GM12874 (cell line): ENCODE measurements around the gene CNPY4.

Source experiments
- TF ChIP-seq, protein P1 (sequence below): IDR thresholded peaks from 2 replicates; pipeline ENCODE4 v1.5.1; 2011; ENCODE audit warnings: low read depth, mild to moderate bottlenecking, control low read depth, low read length, moderate library complexity; ENCODE audit not compliant: insufficient read depth

Gene CNPY4

DNA sequence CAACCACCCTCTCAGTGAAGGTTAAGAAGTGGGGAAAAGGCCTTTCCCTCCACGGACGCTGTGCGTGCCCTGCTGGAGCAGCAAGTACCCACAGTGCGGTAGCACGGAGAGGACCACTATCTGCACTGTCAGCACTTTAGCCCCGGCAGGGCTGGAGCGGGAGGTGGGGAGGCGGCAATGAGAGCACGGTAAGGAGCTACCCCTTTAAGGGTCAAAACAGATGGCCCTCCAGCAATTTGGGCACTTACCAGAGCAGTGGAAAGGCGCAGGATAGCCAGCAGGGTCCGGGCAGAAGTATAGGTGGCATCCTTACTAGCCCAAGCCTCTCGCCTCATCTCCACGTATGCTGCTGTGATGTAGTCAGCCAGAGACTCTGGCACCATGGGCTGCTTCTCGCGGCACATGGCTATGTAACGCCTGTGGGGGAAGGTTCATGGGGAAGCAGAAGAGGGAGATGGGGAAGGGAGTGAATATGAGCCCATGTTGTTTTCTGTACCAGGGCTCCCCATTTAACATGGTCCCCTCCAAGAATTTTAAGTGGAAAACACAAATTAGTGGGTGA lies 25.4 kb upstream of the CNPY4 start:
- TF ChIP-seq, protein P1, sequence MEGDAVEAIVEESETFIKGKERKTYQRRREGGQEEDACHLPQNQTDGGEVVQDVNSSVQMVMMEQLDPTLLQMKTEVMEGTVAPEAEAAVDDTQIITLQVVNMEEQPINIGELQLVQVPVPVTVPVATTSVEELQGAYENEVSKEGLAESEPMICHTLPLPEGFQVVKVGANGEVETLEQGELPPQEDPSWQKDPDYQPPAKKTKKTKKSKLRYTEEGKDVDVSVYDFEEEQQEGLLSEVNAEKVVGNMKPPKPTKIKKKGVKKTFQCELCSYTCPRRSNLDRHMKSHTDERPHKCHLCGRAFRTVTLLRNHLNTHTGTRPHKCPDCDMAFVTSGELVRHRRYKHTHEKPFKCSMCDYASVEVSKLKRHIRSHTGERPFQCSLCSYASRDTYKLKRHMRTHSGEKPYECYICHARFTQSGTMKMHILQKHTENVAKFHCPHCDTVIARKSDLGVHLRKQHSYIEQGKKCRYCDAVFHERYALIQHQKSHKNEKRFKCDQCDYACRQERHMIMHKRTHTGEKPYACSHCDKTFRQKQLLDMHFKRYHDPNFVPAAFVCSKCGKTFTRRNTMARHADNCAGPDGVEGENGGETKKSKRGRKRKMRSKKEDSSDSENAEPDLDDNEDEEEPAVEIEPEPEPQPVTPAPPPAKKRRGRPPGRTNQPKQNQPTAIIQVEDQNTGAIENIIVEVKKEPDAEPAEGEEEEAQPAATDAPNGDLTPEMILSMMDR: no peak

DNA sequence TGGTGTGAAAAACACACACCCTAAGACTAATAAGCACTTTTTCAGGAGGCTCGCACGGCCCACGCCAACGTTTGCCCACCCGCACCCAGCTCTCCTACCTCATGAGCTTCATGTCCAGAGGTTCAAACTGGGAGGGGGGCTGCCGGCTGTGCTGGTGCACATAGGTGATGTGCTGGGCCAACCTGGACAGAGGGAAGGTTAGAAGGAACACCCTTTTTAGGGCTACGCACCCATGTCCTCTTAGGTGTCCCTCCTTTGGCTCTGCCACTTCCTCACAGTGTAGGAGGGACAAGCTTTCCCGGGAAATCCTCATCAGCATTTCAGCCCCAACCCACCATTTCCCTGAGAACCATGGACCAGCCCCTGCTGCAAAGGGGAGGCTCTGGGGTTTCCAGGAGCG lies 24.1 kb upstream of the CNPY4 start:
- TF ChIP-seq, protein P1: no peak

DNA sequence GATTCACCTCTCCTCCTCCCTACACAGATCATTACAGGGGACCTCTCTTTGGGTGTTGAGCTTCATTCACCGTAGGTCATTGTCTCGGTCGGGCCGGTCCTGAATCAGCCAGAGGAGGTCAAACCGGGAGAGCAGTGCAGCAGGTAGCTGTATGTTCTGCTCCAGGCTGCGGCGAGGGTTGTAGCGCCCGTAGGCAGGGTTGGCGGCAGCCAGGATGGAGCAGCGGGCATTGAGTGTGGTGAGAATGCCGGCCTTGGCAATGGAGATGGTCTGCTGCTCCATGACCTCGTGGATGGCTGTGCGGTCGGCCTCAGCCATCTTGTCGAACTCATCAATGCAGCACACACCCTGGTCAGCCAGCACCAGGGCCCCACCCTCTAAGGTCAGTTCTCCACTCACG lies 23.7 kb upstream of the CNPY4 start:
- TF ChIP-seq, protein P1: no peak

DNA sequence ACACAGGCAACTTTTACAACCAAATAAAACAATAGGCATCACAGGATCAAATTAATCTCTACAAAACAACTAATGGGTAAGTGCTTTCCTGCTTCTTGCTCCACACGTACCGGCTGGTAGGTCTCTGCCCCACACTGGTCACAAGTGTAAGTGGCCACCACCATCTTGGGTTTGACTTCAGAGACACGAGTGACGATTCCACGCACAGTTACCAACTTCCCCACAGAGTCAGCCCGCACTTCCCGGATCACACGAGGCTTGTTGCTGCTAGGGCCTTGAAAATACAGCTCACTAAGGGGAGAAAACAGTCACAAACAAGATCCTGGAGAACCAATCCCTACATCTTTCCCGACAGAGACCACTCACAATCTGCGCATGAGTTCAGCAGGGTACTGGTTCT lies 20.5 kb upstream of the CNPY4 start:
- TF ChIP-seq, protein P1: no peak

DNA sequence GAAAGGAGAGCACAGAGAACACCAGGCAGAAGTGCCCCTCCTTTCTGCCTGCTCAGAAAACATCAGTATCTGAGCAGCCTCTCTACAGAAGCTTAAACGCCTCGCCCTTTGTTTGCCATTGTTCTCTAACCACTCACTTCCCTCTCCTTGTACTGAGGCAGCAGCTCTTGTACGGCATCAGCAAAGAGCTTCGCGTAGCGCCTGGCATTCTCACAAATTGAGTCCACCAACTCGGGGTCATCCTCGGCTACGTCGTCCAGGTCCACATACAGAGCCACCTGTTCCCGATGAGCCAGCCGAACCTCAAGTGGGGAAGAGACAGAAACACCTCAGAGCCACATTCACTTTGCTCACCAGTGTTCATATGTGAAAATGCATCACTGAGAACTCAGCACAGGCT lies 20.0 kb upstream of the CNPY4 start:
- TF ChIP-seq, protein P1: no peak

DNA sequence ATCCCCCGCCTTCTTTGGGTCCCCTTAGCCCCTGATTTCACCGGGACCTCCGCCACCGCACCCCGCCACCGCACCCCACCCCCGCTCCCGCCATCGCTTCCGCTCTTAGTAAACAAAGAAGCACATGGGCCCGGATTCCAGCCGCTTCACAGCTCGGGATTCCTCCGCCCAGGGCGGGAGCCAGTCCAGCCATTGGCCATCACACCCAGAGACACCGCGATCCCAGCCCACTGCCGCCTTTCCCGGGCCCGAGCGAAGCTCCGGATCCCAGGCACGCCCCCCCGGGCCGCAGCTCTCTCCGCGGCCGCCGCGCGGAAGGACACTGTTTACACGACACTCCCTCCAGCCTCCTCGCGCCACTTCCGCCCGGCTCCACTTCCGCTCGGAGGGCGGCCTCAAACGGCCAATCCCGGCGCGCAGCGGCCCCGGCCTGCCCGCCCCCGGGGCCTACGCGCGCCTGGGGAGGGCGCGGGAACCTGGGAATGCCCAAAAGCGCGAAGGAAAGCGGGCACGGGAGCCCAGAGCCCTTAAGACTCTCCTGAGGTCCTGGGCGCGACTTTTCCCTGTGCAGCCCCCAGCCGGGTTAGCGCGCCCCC lies 18.9 kb upstream of the CNPY4 start:
- TF ChIP-seq, protein P1: no peak

DNA sequence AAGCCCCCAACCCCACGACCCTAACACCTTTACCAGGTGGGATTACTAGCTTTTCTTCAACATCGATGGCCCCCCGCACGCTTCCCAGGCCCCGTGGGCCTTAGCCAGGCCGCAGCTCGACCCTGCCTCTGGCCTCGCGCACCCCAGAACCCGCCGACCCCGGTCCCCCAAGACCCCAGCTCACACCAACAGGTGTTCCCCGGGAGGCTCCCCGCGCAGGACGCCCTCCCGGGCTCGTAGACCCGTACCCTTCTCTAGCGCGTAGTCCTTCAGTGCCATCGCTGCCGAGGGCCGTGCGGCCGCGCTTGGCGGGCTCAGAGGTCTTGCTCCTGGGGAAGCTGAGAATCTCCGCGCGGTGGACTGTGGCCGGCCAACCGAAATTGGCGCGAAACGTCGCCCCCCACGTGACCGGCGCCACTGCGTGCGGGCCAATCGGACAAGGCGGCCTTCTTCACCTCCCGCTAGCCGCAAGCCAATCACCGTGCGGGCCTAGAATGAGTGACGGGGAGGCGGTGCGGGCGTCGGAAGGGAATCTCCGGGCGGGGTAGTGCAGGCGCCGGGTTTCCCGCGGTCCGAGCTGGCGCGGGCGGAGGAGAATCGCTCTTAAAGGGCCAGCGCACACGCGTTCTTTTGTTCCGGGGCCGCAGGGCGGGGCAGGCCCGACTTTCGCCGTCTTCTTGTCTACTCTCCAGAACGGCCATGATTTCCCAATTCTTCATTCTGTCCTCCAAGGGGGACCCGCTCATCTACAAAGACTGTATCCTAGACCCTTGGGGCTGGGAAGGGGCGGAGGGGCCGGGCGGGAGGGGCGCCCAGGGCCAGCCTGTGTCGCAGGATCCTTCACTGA lies 18.2 kb upstream of the CNPY4 start, which contains the start of the genes AP4M1 and MCM7:
Gene AP4M1, plus strand, starts transcription at position 628 of the 847 bp plus-strand sequence. Its CDS starts 72 bp downstream, at position 700.
Gene MCM7, minus strand, starts transcription at position 382 of the 847 bp plus-strand sequence. Its CDS starts 103 bp downstream, at position 279.
- TF ChIP-seq, protein P1: no peak
